GM21447 (cell line): ENCODE measurements around the gene FARP1.
"Not testable (repeated sequence)": the region's sequence is repeated elsewhere in the genome, so short reads cannot be mapped to it uniquely, and the experiment has no call there.

Source experiments
- ATAC-seq: cut with Tn5 transposase; IDR thresholded peaks from one replicate; pipeline ENCODE4 v1.9.1; 2021; ENCODE audit not compliant: unreplicated experiment

Gene FARP1

DNA sequence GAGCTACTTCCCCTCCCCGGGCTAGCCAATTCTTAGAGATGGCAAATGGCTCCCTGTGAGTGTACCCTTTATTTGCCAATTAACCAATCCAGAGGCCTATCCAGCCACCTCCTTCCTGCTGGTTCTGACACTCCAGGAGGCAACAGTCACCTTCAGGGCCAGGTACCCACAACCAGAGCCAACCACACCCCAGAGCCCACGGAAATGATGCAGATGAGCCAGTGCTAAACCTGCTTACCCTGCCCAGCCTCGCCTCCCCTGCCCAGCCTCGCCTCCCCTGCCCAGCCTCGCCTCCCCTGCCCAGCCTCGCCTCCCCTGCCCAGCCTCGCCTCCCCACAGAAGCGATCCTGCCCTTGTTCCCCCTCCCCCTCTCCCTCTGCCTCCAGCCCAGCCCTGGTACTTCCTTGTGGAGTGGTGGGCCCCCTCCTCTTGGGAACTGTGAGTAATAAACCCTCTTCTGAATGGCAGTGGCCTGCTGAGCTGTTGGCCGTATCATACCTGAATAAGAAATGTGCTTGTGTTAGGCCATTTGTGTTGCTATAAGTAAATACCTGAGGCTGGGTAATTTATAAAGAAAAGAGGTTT, 207.9 kb downstream of the FARP1 start:
- ATAC-seq: no peak

DNA sequence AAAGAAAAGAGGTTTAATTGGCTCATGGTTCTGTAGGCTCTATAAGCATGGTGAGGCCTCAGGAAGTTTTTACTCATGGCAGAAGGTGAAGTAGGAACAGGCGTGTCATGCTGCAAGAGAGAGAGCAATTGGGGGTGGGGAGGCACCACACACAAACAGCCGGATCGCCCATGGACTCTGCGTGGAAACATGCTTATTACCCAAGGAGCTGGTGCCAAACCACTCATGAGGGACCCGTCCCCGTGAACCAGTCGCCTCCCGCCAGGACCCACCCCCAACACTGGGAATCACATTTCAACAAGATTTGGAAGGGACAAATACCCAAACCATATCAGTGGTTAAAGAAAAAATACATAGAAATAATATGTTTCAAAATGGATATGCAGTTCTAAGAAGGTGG, 208.7 kb downstream of the FARP1 start:
- ATAC-seq: no peak

DNA sequence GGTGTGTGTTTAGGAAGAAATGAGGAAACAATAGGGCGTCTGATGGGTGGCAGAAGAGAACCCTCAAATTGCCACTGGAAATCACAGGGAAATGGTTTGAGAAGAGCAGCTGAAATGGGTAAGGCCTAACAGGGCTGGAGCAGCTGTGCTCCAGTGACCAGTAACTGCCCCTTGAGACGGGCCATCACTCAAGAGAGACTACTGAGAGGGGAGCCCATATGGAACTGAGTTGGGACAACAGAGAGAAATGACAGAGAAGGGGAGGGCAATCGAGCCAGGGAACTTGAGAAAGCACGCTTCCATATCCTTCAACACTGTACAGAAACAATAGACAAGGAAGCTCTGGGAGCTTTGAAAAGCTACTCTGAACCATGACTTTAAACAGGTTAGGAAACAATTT, 209.3 kb downstream of the FARP1 start:
- no peak for ATAC-seq

DNA sequence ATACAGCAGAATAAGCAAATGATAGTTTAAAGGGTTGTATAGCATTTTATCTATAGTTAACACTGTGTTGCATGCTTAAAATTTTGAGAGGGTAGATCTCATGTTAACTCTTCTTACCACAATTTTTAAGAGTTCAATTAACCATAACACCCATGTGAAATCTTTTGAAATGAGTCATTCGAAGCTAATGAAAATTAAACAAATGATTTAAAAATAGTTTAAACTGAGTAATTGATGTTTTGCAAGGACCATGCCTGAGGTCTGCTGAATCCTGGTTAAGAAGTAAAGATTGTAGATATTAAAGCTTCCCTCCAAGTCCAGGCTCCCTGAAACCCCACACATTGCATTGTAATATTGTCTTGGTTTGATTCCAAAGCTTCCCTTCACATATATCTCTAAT, 210.9 kb downstream of the FARP1 start:
- no peak for ATAC-seq

DNA sequence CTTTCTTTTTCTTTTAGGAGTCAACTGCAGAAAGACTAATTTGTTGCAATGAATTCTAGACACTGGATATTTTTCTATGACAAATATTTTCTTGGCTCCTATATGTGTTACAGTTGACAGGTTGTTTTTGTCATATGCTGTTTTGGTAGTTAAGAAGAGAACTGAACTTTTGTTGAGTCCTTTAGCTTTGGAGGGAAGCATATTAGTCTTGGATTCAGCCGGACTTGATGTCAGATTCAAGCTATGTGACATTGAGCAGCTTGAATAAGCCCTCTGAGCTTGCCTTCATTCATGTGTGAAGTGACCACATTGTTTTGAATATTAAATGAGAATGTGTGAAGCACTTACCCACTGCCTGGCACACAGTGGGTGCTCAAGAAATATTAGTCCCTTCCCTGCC, 216.0 kb downstream of the FARP1 start:
- no peak for ATAC-seq

DNA sequence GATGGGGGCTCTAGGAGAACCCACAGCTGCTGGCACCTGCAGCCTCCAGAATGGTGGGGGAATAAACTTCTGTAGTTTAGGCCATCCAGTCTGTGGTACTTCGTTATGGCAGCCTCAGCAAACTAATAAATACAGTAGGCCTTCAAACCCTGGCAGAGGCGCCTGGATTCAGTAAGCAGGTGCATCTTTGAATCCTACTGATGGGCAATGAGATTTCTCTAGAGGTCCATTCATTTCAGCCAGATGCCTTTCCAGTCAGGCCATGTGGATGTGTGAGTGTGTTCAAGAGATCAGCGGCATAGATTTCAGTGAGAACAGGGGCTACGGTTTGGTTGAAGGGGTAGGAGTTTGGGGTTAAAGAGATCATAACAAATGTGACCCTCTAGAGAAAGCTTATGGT, 217.7 kb downstream of the FARP1 start:
- ATAC-seq: no peak

DNA sequence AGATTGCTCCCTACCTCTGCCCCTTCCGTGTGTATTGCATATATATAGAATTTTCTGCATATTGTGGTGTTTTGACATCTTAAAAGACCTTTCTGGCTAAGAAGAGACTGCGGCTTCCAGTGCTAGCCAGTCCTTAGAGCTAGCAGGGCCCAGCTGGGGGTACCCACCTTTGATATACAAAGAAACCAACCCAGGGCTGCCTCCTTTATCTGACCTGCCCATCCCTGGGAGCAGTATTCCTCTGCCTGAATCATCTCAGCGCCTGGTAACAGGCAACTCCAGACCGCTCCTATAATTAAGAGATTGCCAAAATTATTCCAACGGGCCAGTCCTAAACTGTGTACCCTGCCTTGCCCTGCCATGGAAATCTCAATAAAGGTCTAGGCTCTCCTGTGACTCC, 220.4 kb downstream of the FARP1 start:
- no peak for ATAC-seq

DNA sequence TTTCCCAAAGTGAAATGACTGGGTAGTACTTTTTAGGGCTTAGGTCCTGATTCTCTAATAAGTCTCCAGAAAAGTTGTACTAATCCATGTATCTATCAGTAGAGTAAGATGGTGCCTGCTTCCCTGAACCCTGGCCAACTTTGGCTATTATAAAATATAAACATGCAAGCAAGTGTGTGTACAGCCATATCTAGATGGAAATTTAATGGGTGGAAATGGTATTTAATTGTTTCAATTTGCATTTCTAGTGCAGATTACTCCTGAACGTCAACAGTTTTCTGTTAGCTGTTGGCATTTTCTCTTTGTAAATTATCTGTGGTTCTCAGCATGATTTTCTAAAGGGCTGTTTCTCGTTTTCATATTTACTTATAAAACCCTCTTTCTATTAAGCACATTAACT, 221.3 kb downstream of the FARP1 start:
- ATAC-seq: no peak

DNA sequence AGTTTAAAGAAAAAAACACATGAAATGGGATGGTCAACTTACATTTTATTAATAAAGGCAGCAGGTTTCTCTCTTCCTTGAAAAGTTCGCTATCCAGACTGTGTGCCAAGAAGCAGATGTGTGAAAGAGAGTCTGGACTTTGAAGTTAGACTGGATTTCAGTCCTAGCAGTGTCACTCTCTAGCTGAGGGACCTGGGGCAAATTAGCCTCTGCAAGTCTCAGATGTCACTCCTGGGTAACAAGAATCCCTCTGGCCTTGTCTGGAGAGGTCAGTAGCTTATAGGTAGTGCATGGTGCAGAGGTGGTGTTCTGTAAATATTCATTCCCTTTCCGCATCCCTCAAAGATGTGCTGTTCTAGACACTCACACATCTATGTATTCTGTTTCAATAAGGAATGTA, 221.8 kb downstream of the FARP1 start:
- ATAC-seq: no peak

DNA sequence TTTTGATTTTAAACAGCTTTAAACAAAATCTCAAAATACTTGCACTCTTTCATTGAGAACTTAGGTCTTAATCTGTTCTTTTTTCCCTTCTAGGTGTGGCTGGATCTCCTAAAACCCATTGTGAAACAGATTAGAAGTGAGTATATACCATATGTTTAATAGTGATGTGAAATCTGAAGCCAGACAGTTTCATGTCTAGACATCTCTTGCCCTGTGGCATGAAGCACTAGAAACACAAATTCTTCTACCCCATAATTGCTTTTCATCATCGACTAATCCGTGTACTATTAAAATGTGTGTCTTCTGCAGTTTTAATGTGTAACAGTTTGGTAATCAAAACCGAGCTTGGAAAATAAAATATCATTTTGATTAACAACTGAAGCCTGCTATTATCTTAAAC, 222.4 kb downstream of the FARP1 start:
- no peak for ATAC-seq

DNA sequence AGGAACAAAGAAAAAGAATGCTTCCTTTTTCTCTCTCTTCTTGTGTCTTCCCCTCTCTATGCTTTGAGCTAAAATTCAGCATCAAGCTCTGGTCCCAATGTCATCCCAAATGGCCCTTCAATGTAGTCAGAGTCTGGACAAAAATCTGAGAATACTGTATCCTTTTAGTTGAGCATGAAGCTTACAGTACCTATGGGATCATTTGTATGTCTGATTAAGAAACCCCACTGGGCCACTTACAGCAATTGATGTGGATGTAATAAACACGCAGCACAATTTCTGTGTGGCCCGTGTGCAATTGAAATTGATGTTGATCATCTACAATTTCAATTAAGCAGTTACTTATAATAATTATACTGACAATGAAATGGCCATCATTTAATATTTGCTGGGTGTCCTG, 223.1 kb downstream of the FARP1 start:
- ATAC-seq: no peak

DNA sequence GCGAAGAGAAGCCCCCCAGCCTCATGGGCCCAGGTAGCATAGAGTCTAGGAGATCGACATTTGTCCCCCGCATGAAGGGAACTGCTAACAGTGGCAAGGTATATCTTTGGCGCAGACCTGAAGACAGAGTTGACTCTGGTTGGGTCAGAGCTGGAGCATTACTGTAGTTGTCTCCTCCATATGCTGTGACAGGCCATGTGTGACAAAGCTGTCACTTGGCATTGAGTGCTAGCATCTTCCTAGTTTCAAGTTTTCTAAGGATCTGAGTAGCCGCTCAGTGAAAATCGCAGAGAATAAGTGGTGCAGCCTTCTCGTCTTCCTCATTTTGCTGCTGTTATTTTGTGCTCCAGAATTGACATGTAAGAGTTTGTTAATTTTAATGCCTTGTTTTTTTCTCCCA, 223.5 kb downstream of the FARP1 start:
- no peak for ATAC-seq

DNA sequence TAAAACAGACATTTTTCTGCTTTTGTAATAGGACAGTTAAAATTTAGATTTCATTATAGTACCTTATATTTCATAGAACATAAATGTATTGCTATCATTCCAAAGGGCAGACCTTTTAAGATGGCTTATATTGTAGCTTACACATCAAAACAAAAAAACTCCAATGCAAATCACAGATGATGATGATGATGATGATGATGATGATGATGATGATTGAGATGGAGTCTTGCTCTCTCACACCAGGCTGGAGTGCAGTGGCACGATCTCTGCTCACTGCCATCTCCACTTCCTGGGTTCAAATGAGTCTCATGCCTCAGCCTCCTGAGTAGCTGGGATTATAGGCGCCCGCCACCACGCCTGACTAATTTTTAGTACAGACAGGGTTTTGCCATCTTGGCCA, 224.1 kb downstream of the FARP1 start:
- ATAC-seq: no peak

DNA sequence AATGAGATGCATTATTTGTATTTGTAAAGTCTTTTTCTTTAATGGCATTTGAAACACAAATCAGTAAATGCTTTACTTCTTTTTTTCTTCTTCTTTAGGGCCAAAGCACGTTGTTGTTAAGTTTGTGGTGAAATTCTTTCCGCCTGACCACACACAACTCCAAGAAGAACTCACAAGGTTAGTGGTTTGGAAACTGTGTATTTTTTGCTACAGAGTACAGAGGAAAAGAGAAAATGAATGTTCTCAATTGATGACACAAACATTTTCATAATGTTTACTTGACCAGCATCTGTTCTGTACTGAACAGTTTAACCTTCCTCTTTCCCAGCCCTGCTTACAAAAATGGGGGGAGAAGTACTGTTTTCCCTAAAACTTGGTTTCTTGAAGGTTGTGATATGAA, 225.1 kb downstream of the FARP1 start:
- no peak for ATAC-seq

DNA sequence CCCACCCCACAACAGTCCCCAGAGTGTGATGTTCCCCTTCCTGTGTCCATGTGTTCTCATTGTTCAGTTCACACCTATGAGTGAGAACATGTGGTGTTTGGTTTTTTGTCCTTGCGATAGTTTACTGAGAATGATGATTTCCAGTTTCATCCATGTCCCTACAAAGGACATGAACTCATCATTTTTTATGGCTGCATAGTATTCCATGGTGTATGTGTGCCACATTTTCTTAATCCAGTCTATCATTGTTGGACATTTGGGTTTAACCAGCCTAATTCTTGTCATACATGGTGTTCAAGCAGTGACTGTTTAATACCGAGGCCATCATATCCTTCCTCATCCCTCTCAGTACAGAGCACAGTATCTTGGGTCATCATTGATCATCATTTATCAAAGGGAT, 226.6 kb downstream of the FARP1 start:
- not testable (repeated sequence) for ATAC-seq

DNA sequence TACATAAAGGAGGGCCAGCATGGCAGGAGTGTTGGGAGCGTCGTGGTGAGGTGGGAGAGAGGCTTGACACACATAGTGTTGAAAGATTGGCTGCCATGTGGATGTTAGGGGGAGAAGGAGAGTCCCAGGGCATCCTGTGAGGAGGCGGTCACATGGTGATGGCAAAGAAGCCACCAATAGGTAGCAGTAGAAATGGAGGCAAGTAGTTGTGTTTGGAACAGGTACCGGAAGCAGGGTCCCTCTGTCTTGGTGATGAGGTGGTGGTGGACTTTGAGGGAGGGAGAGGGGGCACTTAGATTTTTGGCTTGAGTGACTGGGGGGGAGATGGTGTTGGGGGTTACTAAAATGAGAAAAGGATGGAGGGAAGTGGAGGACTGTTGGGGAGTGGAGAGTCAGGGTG, 227.4 kb downstream of the FARP1 start:
- ATAC-seq: no peak

DNA sequence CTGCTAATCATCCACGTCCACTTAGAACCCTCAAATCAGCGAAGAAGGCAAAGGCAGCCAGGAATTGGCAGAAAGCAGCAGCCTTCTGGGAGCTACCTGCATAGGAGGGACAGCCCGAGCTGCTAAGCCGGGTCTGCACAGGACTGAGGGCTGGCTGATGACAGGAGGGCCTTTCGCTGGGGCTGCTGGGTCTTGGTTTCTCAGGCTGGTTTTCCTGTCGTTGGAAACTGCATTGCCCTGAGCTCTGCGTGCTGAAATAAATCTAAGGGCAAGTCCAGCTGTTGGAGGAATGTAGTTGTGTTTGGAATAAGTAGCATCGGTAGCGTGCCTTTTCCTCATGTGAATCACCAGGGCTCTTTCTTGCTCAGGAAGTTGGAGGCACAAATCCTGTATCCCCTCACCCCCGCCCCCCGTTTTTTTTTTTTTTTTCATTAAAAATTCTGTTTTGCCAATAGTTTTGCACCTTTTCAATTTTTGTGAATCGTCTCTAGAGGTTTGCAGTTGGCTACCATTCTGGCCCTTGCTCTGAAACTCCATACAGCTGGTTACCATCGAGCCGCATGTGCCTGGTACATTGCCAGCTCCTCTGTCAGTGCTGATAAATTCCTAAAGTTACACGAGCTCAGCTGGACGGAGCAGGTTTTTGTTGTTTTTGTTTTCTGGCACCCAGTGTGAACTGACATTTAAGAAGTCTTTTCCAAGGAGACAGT, 228.1 kb downstream of the FARP1 start:
- no peak for ATAC-seq

DNA sequence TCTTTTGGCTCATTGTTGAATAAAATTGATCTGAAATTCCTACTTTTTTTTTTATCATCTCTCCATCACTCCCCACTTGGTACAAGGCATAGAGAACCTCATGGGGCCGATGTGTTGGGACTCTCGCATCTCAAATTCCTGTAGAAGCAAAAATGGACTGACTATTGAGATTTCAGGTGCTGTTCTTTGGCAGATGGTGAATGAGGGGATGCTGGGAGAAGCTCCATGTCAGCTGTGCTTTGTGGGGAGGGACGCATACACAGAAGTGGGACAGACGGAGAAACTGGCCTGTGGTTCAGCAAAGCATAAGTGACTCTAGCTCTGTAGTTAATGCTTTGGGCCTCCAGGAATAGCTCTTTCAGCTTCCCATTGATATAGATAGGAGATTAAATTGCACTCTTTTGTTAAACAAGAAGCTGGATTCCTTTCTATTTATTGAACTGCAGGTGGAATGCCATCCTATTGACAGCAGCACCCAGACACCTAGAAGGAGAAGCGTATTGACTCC, 228.7 kb downstream of the FARP1 start:
- ATAC-seq: no peak

DNA sequence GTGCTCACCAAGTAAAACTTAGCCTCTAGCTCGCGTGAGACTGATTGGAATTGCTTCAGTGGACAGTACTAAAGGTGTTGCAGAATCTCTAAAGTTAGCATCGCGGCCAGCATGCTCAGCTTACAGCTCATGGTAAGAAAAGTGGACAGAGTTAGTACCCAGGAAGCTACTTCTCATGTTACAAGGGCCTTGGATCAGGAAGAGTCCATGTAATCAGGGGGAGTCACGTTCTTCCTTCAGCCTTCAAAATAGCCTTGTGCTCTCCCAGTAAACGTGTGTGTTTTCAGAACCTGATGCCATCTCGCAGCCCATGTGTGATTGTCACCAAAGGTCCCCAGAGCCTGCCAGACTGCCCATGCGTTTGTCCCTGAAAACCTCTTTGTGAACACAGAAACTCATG, 230.0 kb downstream of the FARP1 start:
- ATAC-seq: no peak

DNA sequence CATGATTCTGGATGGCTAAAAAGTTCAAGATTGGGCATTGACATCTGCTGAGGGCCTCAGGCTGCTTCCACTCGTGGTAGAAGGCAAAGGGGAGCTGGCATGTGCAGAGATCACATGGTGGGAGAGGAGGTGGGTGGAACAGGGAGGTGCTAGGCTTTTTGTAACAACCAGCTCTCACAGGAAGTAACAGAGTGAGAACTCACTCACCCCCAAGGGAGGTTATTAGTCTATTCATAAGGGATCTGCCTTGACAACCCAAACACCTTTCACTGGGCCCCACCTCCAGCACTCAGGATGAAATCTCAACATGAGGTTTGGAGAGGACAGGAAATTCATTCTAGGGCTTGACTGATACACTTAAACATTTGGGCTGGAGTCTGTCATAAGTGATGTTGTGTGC, 231.9 kb downstream of the FARP1 start:
- no peak for ATAC-seq

DNA sequence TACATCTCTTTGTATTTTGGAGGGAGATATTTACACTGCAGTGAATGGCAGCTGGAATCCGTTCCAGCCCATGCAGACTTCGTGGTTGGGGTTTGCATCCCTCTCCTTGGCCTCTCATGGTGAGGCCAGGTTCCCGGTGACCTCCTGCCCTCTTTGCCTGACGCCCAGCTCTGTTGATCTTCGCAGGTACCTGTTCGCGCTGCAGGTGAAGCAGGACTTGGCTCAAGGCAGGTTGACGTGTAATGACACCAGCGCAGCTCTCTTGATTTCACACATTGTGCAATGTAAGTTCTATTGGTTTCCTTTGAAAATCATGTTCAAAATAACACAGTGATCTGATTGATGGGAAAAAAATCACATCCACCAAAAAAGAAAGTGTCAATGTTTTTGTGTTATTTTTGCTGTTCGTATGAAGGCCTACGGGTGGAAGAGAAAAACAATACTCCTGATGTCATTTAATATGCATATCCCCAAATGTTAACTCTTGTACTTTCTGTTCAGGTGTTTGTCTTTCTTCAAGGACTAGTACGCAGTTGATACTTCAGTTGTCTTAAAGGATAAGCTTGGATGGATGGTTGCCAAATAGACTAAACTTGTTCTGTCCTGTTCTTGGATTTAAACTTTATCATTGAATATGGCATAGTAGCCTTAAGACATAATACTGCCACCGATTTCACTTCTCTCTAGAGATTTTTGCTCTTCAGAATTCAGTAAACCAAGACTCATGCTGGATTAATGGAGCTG, 234.9 kb downstream of the FARP1 start:
- no peak for ATAC-seq

DNA sequence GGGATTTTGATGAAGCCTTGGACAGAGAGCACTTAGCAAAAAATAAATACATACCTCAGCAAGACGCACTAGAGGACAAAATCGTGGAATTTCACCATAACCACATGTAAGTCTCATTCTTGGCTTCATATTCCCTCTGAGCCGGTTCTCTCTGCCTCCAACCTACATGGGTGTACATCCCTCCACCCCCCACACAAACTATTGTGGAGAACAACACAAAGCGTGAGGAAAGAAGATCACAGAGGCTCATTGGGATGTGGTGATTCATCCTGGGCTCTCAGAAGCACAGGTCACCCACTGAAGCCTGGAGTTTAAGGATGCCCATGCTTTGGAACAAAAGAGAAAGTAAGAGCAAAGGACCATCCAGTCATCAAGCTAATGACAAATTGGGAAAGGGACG, 241.8 kb downstream of the FARP1 start:
- no peak for ATAC-seq
